ENCODE measurements around the gene ARID3A. TPM values are rescaled to one million over a fixed set of nuclear protein-coding genes. Genes with fewer than 3 reads are reported as not detected.
"Not testable (repeated sequence)": the region's sequence is repeated elsewhere in the genome, so short reads cannot be mapped to it uniquely, and the experiment has no call there.

ARID3A gene
- total and polyA plus RNA-seq, 9 donors, result 9.4 to 19.1 (median 15.9) TPM

DNA sequence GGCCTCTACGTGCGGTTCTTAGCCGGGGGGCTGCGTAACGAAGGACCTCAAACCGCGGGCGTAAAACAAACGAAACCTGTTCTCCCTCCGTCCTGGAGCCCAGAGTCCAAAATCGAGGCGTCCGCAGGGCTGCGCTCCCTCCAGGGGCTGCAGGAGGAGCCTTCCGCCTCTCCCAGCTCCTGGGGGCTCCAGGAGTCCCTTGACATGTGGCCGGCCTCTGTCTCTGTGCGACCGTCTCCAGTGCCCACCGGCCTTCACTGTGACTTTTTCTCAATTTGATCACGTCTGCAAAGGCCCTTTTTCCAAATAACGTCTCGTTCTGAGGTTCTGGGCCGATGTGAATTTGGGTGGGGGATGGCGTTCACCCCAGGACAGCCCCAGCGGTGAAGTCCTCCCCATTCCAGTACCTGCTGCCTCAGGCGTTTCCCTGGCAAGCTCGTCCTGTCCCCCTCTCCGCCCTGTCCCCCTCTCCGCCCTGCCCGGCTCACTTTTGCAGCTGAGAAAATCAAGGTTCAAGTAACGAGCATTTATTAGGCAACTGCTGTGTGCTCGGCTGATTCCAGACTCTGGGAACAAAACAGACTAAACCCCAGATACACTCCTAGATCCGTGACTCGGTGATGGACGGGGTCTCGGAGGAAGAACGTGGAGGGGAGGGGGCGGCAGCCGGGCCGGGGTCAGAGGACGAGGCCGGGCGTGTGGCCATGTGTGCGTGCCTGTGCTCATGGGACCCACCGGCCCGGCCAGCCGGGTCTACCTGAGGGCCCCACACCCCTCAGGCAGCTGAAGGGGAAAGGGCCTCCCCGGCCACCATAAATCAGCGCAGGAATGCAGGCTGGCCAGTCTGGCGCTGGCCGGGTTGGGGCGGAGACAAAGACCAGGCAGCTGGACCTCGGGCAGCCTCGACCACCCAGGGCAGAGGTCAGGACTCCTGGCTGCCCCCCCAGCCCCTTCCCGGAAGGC is 30.2 kb downstream of the ARID3A start:
- WGBS (ENCODE audit: insufficient coverage), result 60% methylated on average over 44 of the region's 55 CpGs
- Histone ChIP-seq H3K27ac (ENCODE audit: low read length) (no peak overlapping the region), H3K4me3 (ENCODE audit: low read length) (no peak overlapping the region), H3K4me1 (ENCODE audit: control insufficient read depth, insufficient read depth, low read length) (peaks cover 33% of the 10 kb centered on the region), H3K9me3 (replicated peaks; ENCODE audit: control insufficient read depth, low read depth, low read length) (no peaks in the 10 kb centered on the region), H3K36me3 (ENCODE audit: control insufficient read depth, insufficient read depth, low read length) (peaks cover 5% of the 10 kb centered on the region), H3K27me3 (ENCODE audit: control insufficient read depth, insufficient read depth, low read length) (peaks cover 50% of the 10 kb centered on the region)
- DNase-seq, result no peak

DNA sequence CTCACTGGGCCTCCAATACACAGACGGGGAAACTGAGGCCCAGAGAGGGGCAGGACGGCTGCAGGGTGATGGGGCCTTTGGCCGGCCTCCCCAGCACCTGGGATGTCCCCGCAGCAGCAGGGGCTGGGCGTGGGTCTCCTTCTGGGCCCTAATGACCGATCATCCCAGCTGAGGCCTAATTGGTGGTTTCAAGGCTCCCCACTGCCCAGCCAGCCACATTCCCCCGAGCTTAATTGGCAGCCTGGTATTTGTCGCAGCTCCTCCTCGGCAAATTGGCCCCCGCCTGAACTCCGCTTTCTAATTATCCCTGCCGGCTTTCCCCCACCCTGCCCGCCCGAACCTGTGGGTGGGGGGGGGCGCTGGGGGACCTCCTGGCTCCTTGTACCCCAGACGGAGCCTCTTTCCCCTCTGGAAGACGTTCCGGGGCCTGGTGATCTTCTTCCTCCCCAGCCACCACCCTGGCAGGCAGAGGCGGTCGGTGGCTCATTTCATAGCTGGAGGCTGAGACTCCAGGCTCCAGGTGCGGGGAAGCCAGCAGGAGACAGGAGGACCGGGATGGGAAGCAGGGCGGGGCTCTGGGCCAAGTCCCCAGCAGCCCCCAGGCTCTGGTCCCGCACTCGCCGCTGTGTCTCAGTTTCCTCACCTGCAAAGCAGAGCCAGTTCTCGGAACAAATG is 31.1 kb downstream of the ARID3A start:
- DNase-seq, result no peak
- no peaks in the 10 kb centered on the region for H3K9me3 ChIP-seq (replicated peaks; ENCODE audit: control insufficient read depth, low read depth, low read length)
- H3K27me3 ChIP-seq (ENCODE audit: control insufficient read depth, insufficient read depth, low read length), result peaks cover 50% of the 10 kb centered on the region
- peaks cover 5% of the 10 kb centered on the region for H3K36me3 ChIP-seq (ENCODE audit: control insufficient read depth, insufficient read depth, low read length)
- WGBS (ENCODE audit: insufficient coverage), result 38% methylated on average over 9 of the region's 27 CpGs
- peaks cover 33% of the 10 kb centered on the region for H3K4me1 ChIP-seq (ENCODE audit: control insufficient read depth, insufficient read depth, low read length)
- H3K27ac ChIP-seq (ENCODE audit: low read length), result no peak overlapping the region
- no peak overlapping the region for H3K4me3 ChIP-seq (ENCODE audit: low read length)

DNA sequence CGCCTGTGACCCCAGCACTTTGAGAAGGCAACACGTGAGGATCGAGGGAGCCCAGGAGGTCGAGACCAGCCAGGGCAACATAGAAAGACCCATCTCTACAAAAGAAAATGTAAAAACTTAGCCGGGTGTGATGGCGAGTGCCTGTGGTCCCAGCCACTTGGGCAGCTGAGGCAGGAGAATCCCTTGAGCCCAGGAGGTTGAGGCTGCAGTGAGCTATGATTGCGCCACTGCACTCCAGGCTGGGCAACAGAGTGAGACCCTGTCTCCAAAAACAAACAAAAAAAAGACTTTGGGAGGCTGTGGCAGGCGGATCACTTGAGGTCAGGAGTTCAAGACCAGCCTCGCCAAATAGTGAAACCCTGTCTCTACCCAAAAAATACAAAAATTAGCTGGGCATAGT is 31.7 kb downstream of the ARID3A start:
- H3K27ac ChIP-seq (ENCODE audit: low read length); H3K36me3 ChIP-seq (ENCODE audit: control insufficient read depth, insufficient read depth, low read length); DNase-seq; H3K4me3 ChIP-seq (ENCODE audit: low read length); H3K9me3 ChIP-seq (replicated peaks; ENCODE audit: control insufficient read depth, low read depth, low read length): not testable (repeated sequence)
- Histone ChIP-seq H3K4me1 (ENCODE audit: control insufficient read depth, insufficient read depth, low read length) (peaks cover 27% of the 10 kb centered on the region), H3K27me3 (ENCODE audit: control insufficient read depth, insufficient read depth, low read length) (peaks cover 47% of the 10 kb centered on the region)
- 74% methylated on average over 3 of the region's 9 CpGs for WGBS (ENCODE audit: insufficient coverage)

DNA sequence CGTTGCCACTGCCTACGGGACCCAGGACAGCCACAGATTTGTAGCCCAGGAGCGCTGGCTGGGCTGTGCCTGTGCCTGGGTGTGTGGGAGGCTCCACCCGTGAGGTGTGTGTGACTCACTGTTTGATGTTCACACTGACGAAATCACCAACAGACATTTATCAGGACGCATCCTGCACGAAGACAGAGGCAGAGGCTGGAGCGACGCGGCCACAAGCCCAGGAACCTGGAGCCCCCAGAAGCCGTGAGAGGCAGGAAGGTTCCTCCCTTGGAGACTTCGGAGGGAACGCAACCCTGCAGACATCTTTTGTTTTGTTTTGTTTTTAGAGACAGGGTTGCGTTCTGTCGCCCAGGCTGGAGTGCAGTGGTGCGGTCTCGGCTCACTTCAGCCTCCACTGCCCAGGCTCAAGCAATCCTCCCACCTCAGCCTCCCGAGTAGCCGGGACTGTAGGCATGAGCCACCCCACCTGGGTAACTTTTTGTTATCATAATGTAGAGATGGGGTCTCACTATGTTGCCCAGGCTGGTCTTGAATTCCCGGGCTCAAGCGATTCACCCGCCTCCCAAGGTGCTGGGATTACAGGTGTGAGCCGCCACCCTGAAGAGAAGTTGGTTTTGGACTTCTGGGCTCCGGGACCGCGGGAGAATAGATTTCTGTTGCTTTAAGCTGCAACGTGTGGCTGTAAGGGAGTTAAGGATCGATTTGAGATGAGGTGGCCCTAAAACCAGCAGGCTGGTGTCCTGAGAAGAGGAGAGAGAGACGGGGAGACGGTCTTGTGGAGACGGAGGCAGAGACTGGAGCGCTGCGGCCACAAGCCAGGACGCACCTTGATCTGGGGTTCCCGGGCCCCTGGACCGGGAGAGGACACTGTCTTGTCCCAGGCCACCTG is 33.4 kb downstream of the ARID3A start:
- Histone ChIP-seq H3K36me3 (ENCODE audit: control insufficient read depth, insufficient read depth, low read length) (peaks cover 6% of the 10 kb centered on the region), H3K4me1 (ENCODE audit: control insufficient read depth, insufficient read depth, low read length) (peaks cover 18% of the 10 kb centered on the region), H3K27ac (ENCODE audit: low read length) (no peak overlapping the region), H3K4me3 (ENCODE audit: low read length) (no peak overlapping the region), H3K27me3 (ENCODE audit: control insufficient read depth, insufficient read depth, low read length) (peaks cover 32% of the 10 kb centered on the region), H3K9me3 (replicated peaks; ENCODE audit: control insufficient read depth, low read depth, low read length) (no peaks in the 10 kb centered on the region)
- WGBS (ENCODE audit: insufficient coverage), result 85% methylated on average over 28 of the region's 36 CpGs
- DNase-seq, result no peak

DNA sequence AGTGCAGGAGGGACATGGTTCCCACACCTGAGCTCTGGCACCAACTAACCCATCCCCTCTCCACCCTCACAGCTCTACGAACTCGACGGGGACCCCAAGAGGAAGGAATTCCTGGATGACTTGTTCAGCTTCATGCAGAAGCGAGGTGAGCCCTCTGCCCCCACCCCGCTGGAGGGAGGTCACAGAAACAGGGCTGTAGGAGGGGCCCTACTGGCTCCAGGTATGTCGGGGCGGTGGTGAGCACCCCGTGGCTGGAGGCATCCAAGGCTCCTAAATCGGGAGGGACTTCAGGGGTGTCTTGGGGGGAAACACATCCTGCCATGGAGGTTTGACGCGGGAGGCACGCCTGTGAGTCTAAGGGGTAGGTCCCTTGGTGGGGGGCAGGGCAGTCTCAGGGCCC is 34.2 kb downstream of the ARID3A start:
- Histone ChIP-seq H3K4me1 (ENCODE audit: control insufficient read depth, insufficient read depth, low read length) (peaks cover 18% of the 10 kb centered on the region), H3K9me3 (replicated peaks; ENCODE audit: control insufficient read depth, low read depth, low read length) (no peaks in the 10 kb centered on the region), H3K4me3 (ENCODE audit: low read length) (no peak overlapping the region), H3K27ac (ENCODE audit: low read length) (no peak overlapping the region), H3K36me3 (ENCODE audit: control insufficient read depth, insufficient read depth, low read length) (peaks cover 14% of the 10 kb centered on the region), H3K27me3 (ENCODE audit: control insufficient read depth, insufficient read depth, low read length) (peaks cover 25% of the 10 kb centered on the region)
- no peak for DNase-seq
- WGBS (ENCODE audit: insufficient coverage), result 82% methylated on average over 7 of the region's 12 CpGs

DNA sequence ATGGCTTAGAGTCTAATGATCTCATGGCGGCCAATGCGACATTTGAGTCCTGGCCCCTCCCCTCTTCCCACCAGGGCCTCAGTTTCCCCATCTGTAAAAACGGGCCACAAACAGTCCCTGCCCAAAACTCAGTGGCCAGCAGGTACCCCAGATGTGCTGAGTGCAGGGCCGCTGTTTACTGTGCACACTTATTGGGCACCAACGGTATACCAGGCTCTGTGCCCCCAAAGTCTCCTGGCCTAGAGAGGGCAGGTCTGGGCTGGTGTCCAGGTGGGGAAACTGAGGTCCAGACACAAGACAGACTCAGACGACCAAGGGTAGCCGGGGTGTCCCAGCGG is 34.7 kb downstream of the ARID3A start:
- H3K27ac ChIP-seq (ENCODE audit: low read length), result no peak overlapping the region
- WGBS (ENCODE audit: insufficient coverage), result 64% methylated on average over 8 of the region's 8 CpGs
- no peaks in the 10 kb centered on the region for H3K9me3 ChIP-seq (replicated peaks; ENCODE audit: control insufficient read depth, low read depth, low read length)
- DNase-seq, result no peak
- H3K4me1 ChIP-seq (ENCODE audit: control insufficient read depth, insufficient read depth, low read length), result peaks cover 18% of the 10 kb centered on the region
- peaks cover 18% of the 10 kb centered on the region for H3K36me3 ChIP-seq (ENCODE audit: control insufficient read depth, insufficient read depth, low read length)
- no peak overlapping the region for H3K4me3 ChIP-seq (ENCODE audit: low read length)
- H3K27me3 ChIP-seq (ENCODE audit: control insufficient read depth, insufficient read depth, low read length), result peaks cover 19% of the 10 kb centered on the region

DNA sequence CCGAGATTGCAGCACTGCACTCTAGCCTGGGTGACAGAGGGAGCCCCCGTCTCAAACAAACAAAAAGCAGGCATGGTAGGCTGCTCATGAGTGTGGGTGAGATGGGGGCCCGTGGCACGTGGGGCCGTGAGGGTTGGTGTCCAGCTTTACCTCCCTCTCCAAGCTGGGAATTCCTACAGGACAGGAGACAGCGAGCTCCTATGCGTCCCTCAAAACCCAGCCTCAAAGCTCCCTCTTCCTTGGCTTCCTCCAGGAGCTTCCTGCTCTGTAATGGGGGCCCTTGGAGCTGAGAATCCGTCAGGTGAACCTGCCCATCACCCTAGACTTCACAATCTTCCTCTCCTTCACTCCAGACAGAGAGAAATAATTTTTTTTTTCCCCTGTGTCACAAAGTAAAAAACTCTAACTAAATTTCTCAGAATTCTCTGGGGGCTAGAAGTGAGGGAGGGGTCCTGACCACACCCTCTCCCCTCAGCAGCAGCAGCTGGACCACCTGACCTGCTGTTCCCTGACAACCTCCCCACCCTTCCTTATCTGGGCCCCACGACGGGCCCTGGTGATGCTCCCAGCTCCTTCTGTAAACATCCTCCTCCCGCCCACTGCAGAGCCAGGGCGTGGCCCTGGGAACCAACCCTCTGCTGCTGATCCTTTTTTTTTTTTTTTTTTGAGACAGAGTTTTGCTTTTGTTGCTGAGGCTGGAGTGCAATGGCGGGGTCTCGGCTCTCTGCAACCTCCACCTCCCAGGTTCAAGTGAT is 36.2 kb downstream of the ARID3A start:
- Histone ChIP-seq H3K36me3 (ENCODE audit: control insufficient read depth, insufficient read depth, low read length) (peaks cover 23% of the 10 kb centered on the region), H3K27me3 (ENCODE audit: control insufficient read depth, insufficient read depth, low read length) (peaks cover 5% of the 10 kb centered on the region), H3K4me1 (ENCODE audit: control insufficient read depth, insufficient read depth, low read length) (peaks cover 7% of the 10 kb centered on the region), H3K27ac (ENCODE audit: low read length) (no peak overlapping the region), H3K9me3 (replicated peaks; ENCODE audit: control insufficient read depth, low read depth, low read length) (peaks cover 4% of the 10 kb centered on the region), H3K4me3 (ENCODE audit: low read length) (no peak overlapping the region)
- DNase-seq, result no peak
- 92% methylated on average over 8 of the region's 14 CpGs for WGBS (ENCODE audit: insufficient coverage)

DNA sequence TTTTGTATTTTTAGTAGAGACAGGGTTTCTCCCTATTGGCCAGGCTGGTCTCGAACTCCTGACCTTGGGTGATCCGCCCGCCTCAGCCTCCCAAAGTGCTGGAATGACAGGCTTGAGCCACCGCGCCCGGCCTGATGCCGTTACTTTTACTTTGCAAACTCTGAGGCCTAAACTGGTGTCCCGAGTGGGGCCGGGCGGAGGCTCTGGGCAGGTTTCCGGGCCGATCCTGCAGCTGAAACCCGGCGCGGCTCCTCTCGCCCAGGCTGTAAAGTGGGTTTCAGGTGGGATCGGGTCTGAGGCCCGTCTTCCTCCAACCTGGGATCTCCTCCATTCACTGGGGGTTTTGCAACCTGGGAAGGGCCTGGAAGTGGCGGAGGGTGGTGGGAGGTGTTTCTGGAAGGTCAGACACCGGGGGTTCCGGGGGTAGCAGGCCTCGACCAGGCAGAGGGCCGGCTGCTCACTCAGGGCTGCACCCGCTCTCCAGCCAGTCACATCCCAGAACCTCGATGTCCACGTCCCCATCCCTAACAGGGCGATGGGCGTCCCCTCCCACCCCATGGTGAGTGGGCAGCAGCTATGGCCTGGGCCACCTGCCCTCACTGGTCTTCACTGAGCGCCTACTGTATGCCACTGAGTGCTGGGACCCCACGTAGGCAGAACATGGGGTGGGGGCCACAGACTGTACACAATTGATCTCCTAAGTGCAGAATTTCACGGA is 37.0 kb downstream of the ARID3A start:
- WGBS (ENCODE audit: insufficient coverage), result 83% methylated on average over 16 of the region's 31 CpGs
- DNase-seq, result no peak
- Histone ChIP-seq H3K36me3 (ENCODE audit: control insufficient read depth, insufficient read depth, low read length) (peaks cover 28% of the 10 kb centered on the region), H3K27me3 (ENCODE audit: control insufficient read depth, insufficient read depth, low read length) (peaks cover 3% of the 10 kb centered on the region), H3K4me1 (ENCODE audit: control insufficient read depth, insufficient read depth, low read length) (peaks cover 4% of the 10 kb centered on the region), H3K27ac (ENCODE audit: low read length) (no peak overlapping the region), H3K4me3 (ENCODE audit: low read length) (no peak overlapping the region), H3K9me3 (replicated peaks; ENCODE audit: control insufficient read depth, low read depth, low read length) (peaks cover 4% of the 10 kb centered on the region)

DNA sequence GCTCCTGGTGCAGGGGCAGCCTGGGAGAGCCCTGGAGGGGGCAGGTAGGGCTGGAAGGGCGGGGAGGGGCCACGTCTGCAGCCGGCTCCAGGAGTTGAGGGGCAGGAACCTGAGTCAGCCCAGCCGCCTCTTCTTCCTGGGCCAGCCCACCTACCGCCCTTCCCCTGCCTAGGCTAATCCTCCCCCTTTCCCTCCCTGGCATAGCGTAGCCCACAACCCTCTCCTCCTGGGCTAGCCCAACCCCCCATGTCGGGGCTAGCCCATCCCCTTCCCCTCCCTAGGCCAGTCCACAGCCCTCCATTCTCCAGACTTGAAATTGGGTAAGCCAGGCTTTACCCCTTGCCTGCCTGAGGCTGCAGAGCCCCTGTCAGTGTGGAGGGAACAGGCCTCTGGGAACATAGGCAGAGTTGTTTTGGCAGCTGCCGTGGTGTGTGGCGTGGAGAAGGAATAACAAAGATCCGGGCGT is 37.7 kb downstream of the ARID3A start:
- peaks cover 32% of the 10 kb centered on the region for H3K36me3 ChIP-seq (ENCODE audit: control insufficient read depth, insufficient read depth, low read length)
- 69% methylated on average over 11 of the region's 11 CpGs for whole genome bisulfite sequencing (ENCODE audit: insufficient coverage)

More for the DNA sequence above, 37.7 kb downstream of the ARID3A start:
- DNase-seq, result no peak
- peaks cover 4% of the 10 kb centered on the region for H3K4me1 ChIP-seq (ENCODE audit: control insufficient read depth, insufficient read depth, low read length)
- no peak overlapping the region for H3K4me3 ChIP-seq (ENCODE audit: low read length)
- H3K27ac ChIP-seq (ENCODE audit: low read length), result no peak overlapping the region
- H3K27me3 ChIP-seq (ENCODE audit: control insufficient read depth, insufficient read depth, low read length), result peaks cover 3% of the 10 kb centered on the region
- H3K9me3 ChIP-seq (replicated peaks; ENCODE audit: control insufficient read depth, low read depth, low read length), result peaks cover 4% of the 10 kb centered on the region

Data from muscle of leg (tissue), 11 donors.